ENCODE measurements around the gene SCRN2. TPM values are rescaled to one million over a fixed set of nuclear protein-coding genes. Genes with fewer than 3 reads are reported as not detected.

Gene SCRN2
- total and polyA plus RNA-seq, 12 donors: 6.3 to 136 (median 40.5) TPM

Other genes with a start within 250 kb of the SCRN2 start
- 100 to 1,000 TPM; 159 to 352 (median 248) TPM for gene KPNB1, start 191.4 kb downstream of the SCRN2 start, total RNA-seq
- 100 to 1,000 TPM in 1 of 3 donors, 10 to 100 TPM in 2; 41.5 to 339 (median 45.3) TPM for gene KPNB1, start 191.4 kb downstream of the SCRN2 start, polyA plus RNA-seq
- gene TBKBP1, start 147.1 kb downstream of the SCRN2 start, total RNA-seq: 10 to 100 TPM in 4 of 9 donors, 1 to 10 TPM in 5; 3.9 to 15.9 (median 9.8) TPM
- 10 to 100 TPM in 2 of 3 donors, 1 to 10 TPM in 1; 5.7 to 63.9 (median 18.6) TPM for gene TBKBP1, start 147.1 kb downstream of the SCRN2 start, polyA plus RNA-seq
- gene TBX21, start 108.0 kb downstream of the SCRN2 start, total RNA-seq: 1 to 10 TPM in 1 of 9 donors, under 1 TPM in 6, not detected in 2; 0.06 to 2.0 (median 0.55) TPM
- gene TBX21, start 108.0 kb downstream of the SCRN2 start, polyA plus RNA-seq: under 1 TPM; 0.18 to 0.48 (median 0.20) TPM
- 1 to 10 TPM; 3.3 to 9.8 (median 5.9) TPM for gene OSBPL7, start 19.5 kb downstream of the SCRN2 start, total RNA-seq
- gene OSBPL7, start 19.5 kb downstream of the SCRN2 start, polyA plus RNA-seq: 10 to 100 TPM in 1 of 3 donors, 1 to 10 TPM in 2; 2.0 to 22.4 (median 7.3) TPM
- gene MRPL10, start 9.7 kb downstream of the SCRN2 start, total RNA-seq: 10 to 100 TPM; 29.0 to 72.5 (median 52.6) TPM
- gene MRPL10, start 9.7 kb downstream of the SCRN2 start, polyA plus RNA-seq: 10 to 100 TPM; 37.6 to 41.1 (median 38.5) TPM
- gene LRRC46, start 9.6 kb downstream of the SCRN2 start, total RNA-seq: under 1 TPM in 6 of 9 donors, not detected in 3; 0.11 to 0.81 (median 0.28) TPM
- 1 to 10 TPM; 1.6 to 2.3 (median 1.9) TPM for gene LRRC46, start 9.6 kb downstream of the SCRN2 start, polyA plus RNA-seq
- gene SP6, start 9.9 kb upstream of the SCRN2 start, total RNA-seq: 1 to 10 TPM in 6 of 9 donors, under 1 TPM in 3; 0.06 to 3.5 (median 1.1) TPM
- 1 to 10 TPM in 1 of 3 donors, under 1 TPM in 2; 0.91 to 1.1 (median 0.97) TPM for gene SP6, start 9.9 kb upstream of the SCRN2 start, polyA plus RNA-seq
- 10 to 100 TPM in 5 of 9 donors, 1 to 10 TPM in 4; 1.8 to 20.8 (median 11.1) TPM for gene SP2, start 55.0 kb upstream of the SCRN2 start, total RNA-seq
- gene SP2, start 55.0 kb upstream of the SCRN2 start, polyA plus RNA-seq: 10 to 100 TPM in 1 of 3 donors, 1 to 10 TPM in 2; 4.5 to 21.1 (median 8.0) TPM
- gene PNPO, start 100.3 kb upstream of the SCRN2 start, total RNA-seq: 10 to 100 TPM; 20.8 to 91.5 (median 56.1) TPM
- 10 to 100 TPM; 19.7 to 36.1 (median 23.8) TPM for gene PNPO, start 100.3 kb upstream of the SCRN2 start, polyA plus RNA-seq
- under 1 TPM in 1 of 9 donors, not detected in 8; 0.19 TPM for gene PRR15L, start 116.6 kb upstream of the SCRN2 start, total RNA-seq
- under 1 TPM in 2 of 3 donors, not detected in 1; 0.03 to 0.24 TPM for gene PRR15L, start 116.6 kb upstream of the SCRN2 start, polyA plus RNA-seq
- gene CDK5RAP3, start 129.8 kb upstream of the SCRN2 start, total RNA-seq: 100 to 1,000 TPM in 5 of 9 donors, 10 to 100 TPM in 4; 42.8 to 200 (median 100) TPM
- gene CDK5RAP3, start 129.8 kb upstream of the SCRN2 start, polyA plus RNA-seq: 100 to 1,000 TPM in 2 of 3 donors, 10 to 100 TPM in 1; 76.1 to 733 (median 478) TPM
- 10 to 100 TPM; 16.3 to 60.1 (median 39.5) TPM for gene COPZ2, start 196.5 kb upstream of the SCRN2 start, total RNA-seq
- gene COPZ2, start 196.5 kb upstream of the SCRN2 start, polyA plus RNA-seq: 10 to 100 TPM; 33.4 to 53.6 (median 47.9) TPM
- gene NFE2L1, start 207.1 kb upstream of the SCRN2 start, total RNA-seq: 100 to 1,000 TPM in 8 of 9 donors, 10 to 100 TPM in 1; 62.0 to 432 (median 273) TPM
- gene NFE2L1, start 207.1 kb upstream of the SCRN2 start, polyA plus RNA-seq: 100 to 1,000 TPM in 2 of 3 donors, 10 to 100 TPM in 1; 77.9 to 403 (median 164) TPM